GM21390 (cell line): Measurements from ENCODE around the gene RGS7.
"Not testable (repeated sequence)": the region's sequence is repeated elsewhere in the genome, so short reads cannot be mapped to it uniquely, and the experiment has no call there.

ENCODE experiments used
- ATAC-seq: cut with Tn5 transposase; IDR thresholded peaks from one replicate; pipeline ENCODE4 v1.9.1; 2021; ENCODE audit not compliant: unreplicated experiment

RGS7 gene

GRCh38 chr1:240998441-240999015 lies 358.5 kb downstream of the RGS7 start:
- ATAC-seq = no peak

- ATAC-seq = no peak
Observed at GRCh38 chr1:240998024-240998423, 359.0 kb downstream of the RGS7 start.

- ATAC-seq = no peak
Observed at GRCh38 chr1:240993004-240993403, 364.0 kb downstream of the RGS7 start.

GRCh38 chr1:240991230-240991629 lies 365.8 kb downstream of the RGS7 start:
- no peak for ATAC-seq

- no peak for ATAC-seq
Observed at GRCh38 chr1:240987928-240988327, 369.1 kb downstream of the RGS7 start.

GRCh38 chr1:240985081-240985480 lies 371.9 kb downstream of the RGS7 start:
- no peak for ATAC-seq

- no peak for ATAC-seq
Observed at GRCh38 chr1:240980342-240980741, 376.7 kb downstream of the RGS7 start.

- ATAC-seq = no peak
Observed at GRCh38 chr1:240976685-240977084, 380.3 kb downstream of the RGS7 start.

- ATAC-seq = no peak
Observed at GRCh38 chr1:240973875-240974274, 383.1 kb downstream of the RGS7 start.

- ATAC-seq = not testable (repeated sequence)
Observed at GRCh38 chr1:240972059-240972458, 384.9 kb downstream of the RGS7 start.

GRCh38 chr1:240970253-240970652 lies 386.8 kb downstream of the RGS7 start:
- no peak for ATAC-seq

- ATAC-seq = no peak
Observed at GRCh38 chr1:240968864-240969263, 388.1 kb downstream of the RGS7 start.

GRCh38 chr1:240967070-240967724 lies 389.8 kb downstream of the RGS7 start:
- no peak for ATAC-seq

GRCh38 chr1:240965581-240966091 lies 391.4 kb downstream of the RGS7 start:
- no peak for ATAC-seq

GRCh38 chr1:240962086-240962485 lies 394.9 kb downstream of the RGS7 start:
- ATAC-seq = no peak

- ATAC-seq = no peak
Observed at GRCh38 chr1:240956424-240956823, 400.6 kb downstream of the RGS7 start.

- ATAC-seq = no peak
Observed at GRCh38 chr1:240956020-240956419, 401.0 kb downstream of the RGS7 start.

GRCh38 chr1:240947438-240948224 lies 409.4 kb downstream of the RGS7 start:
- ATAC-seq = no peak

GRCh38 chr1:240946926-240947325 lies 410.1 kb downstream of the RGS7 start:
- ATAC-seq = peak; percentile 82

GRCh38 chr1:240942901-240943300 lies 414.1 kb downstream of the RGS7 start:
- ATAC-seq = no peak

- no peak for ATAC-seq
Observed at GRCh38 chr1:240941701-240942370, 415.2 kb downstream of the RGS7 start.
